GM21717 (cell line): ENCODE results near the gene RPS19.

Source experiments
- ATAC-seq: cut with Tn5 transposase; IDR thresholded peaks from one replicate; pipeline ENCODE4 v1.9.1; 2021; ENCODE audit warnings: mild to moderate bottlenecking, moderate library complexity; ENCODE audit not compliant: unreplicated experiment

The RPS19 gene

DNA sequence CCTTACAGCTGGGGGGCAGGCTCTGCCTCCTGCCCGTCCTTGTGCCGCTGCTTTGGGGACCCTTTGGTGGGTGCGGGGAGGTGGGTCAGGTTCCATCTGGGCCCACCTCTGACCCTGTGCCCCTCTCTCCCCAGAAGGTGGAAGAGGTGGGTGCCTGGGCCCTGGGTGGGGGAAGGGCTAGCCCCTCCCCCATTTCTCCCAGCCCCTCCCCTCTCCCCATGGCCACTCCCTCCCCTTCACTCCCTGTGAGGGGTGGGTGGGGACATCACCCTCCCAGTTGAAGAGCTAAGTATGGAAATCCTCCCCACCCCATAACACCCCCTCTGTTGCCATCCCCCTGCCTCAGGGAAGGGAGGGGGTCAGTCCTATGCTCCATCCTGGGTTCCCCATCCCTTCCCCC, 37.1 kb downstream of the RPS19 start:
- ATAC-seq: no peak

DNA sequence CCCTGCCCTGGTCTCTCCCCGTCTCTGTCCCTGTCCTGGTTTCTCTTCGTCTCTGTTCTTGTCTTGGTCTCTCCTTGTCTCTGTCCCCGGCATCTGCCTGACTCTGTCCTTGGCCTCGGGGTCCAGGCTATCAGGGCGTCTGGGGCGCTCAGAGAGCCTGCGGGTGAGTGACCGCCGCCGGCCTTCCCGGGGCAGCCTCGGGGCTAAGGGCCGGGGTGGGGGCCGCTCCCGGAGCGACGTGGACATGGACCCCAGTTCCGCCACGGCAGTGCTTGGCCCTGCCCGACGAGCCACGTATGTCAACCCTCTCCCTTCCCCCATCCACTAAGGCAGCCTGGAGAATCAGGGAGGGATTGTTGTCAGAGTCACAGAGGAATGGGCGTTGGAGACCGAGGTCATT, 37.8 kb downstream of the RPS19 start:
- no peak for ATAC-seq

DNA sequence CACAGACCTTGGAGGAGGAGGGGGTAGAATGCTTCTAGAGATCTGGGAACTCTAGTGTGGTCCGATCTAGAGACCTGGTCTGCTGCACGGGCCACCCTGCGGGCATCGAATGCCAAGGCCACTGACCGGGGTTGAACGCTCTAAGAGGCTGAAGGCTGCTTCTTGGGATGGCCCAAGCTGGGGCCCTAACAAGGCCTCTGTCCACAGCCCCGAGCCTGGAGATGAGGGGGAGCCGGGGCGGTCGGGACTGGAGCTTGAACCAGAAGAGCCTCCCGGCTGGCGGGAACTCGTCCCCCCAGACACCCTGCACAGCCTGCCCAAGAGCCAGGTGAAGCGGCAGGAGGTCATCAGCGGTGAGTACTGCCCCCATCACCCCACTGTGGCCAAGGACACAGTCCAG, 38.2 kb downstream of the RPS19 start:
- no peak for ATAC-seq

- no peak for ATAC-seq
These were observed 41.8 kb downstream of the RPS19 start for GRCh38 chr19:41901707-41902360.

DNA sequence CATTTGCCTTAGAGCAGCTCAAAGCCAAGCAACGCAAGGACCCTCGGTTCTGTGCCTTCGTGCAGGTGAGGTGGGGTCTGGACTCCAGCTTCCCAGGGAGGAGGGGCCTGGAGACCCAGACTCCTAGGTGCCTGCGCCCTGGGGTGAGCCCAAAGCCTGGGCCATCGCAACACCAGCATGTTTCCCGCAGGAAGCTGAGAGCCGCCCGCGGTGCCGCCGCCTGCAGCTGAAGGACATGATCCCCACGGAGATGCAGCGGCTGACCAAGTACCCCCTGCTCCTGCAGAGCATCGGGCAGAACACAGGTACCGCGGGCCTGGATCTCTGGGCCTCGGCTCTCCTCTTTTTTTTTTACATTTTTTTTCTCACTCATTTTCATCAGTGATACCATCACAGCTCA, 42.5 kb downstream of the RPS19 start:
- ATAC-seq: no peak

GRCh38 chr19:41903193-41903953, 43.3 kb downstream of the RPS19 start:
- ATAC-seq: no peak

- ATAC-seq: no peak
These were observed 44.2 kb downstream of the RPS19 start for GRCh38 chr19:41904118-41904870.

GRCh38 chr19:41905273-41906002, 45.4 kb downstream of the RPS19 start:
- ATAC-seq: no peak

DNA sequence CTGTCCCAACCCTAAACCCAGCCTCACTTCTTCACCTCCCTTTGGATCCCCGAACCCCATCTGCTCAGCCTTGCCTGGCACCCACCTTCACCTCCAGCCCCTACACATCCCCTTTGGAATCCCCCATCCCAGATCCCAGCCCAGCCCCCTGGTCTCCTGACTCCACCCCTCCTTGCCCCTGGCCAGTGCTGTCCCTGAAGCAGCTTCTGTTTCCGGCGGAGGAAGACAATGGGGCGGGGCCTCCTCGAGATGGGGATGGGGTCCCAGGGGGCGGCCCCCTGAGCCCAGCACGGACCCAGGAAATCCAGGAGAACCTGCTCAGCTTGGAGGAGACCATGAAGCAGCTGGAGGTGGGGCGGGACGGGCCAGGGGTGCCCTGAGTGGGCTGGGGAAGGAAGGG, 46.2 kb downstream of the RPS19 start:
- no peak for ATAC-seq

- ATAC-seq: no peak
These were observed 47.0 kb downstream of the RPS19 start for GRCh38 chr19:41906916-41907680.

DNA sequence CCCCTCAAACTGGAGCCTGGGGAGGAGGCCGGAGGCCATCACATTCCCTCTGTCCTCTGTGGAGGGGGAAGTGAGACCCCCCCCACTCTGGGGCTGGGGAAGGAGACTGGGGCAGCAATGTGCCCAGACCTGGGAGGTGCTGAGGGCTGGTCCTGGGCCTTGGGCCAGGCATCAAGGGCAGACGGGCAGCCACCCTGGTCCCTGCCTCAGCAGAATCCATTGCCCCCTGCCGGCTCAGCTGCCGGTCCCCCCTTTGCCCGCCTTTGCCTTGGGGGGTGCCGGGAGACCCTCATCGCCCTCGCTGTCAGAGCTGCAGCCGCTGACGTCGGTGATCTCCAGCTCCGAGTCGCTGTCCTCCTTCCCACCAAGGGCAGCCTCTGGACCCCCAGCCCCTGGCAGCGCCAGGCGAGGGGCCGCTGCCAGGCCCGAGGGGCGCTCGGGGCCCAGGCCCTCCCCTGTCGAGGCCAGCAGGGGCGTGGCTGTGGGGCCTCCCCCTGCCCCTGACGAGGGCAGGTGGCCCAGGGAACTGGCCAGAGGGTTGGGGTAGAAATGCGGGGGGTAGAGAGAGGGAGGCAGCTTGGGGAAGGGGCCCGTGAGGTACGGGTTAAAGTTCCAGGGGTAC, 48.0 kb downstream of the RPS19 start:
- no peak for ATAC-seq

DNA sequence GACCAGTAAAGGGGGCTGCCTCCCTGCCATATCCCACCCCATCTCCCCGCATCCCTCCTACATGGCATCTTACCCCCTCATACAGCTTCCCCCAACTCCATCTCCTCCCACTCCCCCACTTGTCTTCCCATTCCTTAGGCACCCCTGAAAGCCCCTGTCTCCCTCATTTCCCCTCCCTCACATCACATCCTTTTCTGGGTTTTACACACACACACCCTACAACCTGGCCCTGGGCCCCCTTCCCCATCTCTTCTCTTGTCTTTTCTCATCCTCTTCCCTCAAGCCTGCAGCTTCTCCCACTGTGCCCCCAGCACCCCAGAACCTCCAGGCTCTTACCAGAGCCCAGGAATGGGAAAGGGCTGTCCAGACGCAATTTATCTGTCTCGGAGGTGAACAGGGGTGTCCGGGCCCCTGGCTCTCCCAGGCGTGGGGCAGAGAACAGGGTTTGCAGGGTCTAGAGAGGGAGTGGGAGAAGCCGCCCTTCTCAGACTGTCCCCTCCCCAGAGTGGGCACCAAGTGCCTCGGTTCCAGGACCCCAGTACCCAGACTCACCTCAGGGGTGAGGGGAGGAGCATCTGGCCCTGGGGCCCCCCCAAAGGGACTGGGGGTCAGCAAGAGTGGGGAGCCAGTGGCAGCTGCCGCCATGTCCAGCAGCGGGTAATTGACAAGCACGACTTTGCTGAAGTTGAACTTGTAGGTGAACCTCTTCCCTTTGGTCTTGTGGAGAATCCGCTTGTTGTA, 48.8 kb downstream of the RPS19 start:
- no peak for ATAC-seq

DNA sequence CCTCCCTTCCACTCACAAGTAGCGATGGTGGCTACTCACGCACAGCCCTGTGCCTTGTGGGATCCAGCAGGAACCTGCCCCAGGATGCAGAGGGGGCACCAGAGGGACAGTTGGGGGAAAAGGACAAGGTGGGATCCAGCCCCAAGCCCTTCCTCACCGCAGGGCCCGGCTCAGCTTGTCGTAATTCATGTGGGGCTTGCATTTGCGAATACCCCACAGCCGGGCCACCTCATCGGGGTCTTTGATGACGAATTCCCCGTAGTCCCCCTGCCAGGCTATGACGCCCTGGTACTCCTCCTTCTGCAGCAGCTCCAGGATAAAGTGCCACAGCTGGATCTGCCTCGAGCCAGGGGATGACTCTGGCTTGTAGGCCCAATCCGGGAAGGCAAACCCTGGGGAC, 49.7 kb downstream of the RPS19 start:
- ATAC-seq: no peak

- no peak for ATAC-seq
These were observed 50.4 kb downstream of the RPS19 start for GRCh38 chr19:41910240-41910991.

DNA sequence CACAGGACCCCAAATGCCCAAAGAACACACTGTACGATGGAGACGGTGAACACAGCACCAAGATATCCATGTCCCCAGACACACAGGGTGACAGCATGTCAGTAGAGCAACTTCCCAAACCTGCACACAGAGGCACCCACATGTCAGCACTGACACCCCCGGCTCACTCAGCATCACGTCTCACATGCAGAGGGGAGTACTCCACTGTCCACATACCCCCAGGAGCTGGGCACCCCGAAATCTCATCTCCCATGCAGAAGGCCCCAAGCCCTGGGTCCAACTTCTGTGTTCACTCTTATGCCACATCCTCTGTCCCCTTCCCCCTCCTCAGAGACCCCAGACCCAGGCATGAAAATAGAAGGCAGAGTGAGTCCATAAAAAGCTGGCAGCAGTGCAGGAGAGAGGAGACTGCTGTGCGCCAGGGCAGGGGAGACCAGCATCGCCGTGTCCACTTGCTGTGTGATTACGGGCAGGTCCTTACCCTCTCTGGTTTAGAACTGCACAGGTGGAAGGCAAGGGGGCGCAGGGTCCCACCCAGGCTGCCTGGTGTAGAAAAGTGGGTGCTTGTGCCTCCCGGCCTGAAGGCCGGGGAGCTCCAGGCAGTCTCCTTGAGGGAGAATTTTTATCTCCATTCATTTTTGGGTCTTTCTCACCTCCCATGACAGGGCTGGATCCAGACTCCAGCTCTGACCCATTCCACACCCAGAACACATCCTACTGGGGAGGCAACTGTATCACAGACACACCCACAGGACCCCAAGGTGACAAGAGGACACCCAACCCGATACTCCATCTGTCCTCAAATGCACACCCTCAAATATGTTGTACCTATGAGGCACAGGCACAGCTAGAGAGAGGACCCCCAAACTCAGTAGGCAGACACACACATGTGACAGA, 51.2 kb downstream of the RPS19 start:
- ATAC-seq: no peak

DNA sequence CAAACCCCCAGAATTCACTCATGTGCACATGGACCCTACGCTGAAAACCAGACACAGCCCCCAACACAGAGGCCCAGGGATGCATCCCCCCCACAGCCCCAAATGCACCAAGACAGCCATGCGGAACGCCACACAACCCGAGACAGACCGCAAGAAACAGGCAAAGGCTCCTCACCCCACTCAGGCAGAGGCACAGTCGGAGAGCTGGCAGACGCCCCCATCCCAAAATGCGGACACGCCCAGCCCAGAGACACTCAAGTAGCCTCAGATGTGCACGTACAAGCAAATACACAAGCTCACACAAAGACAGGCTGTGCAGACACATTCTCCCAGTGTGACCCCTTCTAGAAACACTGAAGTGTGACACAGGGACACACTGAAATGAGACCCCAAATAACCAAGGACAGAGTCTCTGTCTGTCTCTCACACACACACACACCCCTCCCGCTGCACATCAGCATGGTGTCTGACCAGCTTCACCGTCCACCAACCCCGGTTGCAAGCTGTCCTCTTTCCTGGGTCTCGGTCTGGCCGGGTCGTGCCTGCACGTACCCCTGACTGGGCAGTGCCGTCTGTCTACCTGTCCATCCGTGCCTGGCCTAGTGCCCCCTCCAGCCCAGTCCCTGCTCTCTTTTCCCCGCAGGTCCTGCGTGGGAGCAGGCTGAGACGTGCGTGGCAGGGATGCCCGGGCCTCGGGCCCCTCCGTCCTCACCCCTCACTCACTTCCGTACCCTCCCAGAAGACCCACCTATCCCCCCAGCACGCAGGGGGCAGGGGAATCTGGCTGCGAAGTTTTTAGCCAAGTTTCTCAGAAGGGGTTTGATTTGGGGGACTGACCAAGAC, 52.1 kb downstream of the RPS19 start:
- no peak for ATAC-seq
